SU-DHL-6 (cell line): ENCODE data around the gene CBX1.

Experiments used
- H2AFZ ChIP-seq: fragments of 200-600 bp; sonication (generic); 2 replicates; pipeline ENCODE4 v1.6.1; 2014; ENCODE audit warnings: low read depth, mild to moderate bottlenecking, moderate library complexity, mixed read lengths, antibody characterized with exemption, low read length; ENCODE audit not compliant: severe bottlenecking
- H3F3A ChIP-seq: fragments of 200-600 bp; shearing (Covaris generic); 2 replicates; pipeline ENCODE4 v1.6.0; 2016; ENCODE audit warnings: antibody characterized with exemption, mild to moderate bottlenecking; ENCODE audit not compliant: insufficient read depth
- H3K27ac ChIP-seq: fragments of 200-600 bp; sonication (generic); 2 replicates; pipeline ENCODE4 v1.5.1; 2016; ENCODE audit warnings: low read depth, mild to moderate bottlenecking, low read length, moderate library complexity, mixed read lengths
- H3K27me3 ChIP-seq: fragments of 200-600 bp; sonication (generic), shearing (Covaris generic); 2 replicates; pipeline ENCODE4 v1.6.0; 2014; ENCODE audit warnings: mild to moderate bottlenecking, low read length
- H3K36me3 ChIP-seq: fragments of 200-600 bp; sonication (generic); 2 replicates; pipeline ENCODE4 v1.6.1; 2014; ENCODE audit warnings: mild to moderate bottlenecking, low read length, mixed read lengths
- H3K4me2 ChIP-seq: fragments of 300-600, 200-600 bp; shearing (Covaris generic), sonication (generic); 2 replicates; pipeline ENCODE4 v1.6.0; 2014; ENCODE audit warnings: low read length, low read depth, mild to moderate bottlenecking; ENCODE audit not compliant: poor library complexity, severe bottlenecking
- H3K4me3 ChIP-seq: fragments of 200-600 bp; sonication (generic); 2 replicates; pipeline ENCODE4 v1.5.1; 2014; ENCODE audit warnings: antibody characterized with exemption, low read length, mild to moderate bottlenecking, mixed read lengths; ENCODE audit not compliant: insufficient read depth, poor library complexity, severe bottlenecking
- H3K79me2 ChIP-seq: fragments of 200-600 bp; sonication (generic); 2 replicates; pipeline ENCODE4 v1.6.1; 2014; ENCODE audit warnings: mild to moderate bottlenecking, low read length, moderate library complexity; ENCODE audit not compliant: insufficient read depth
- H3K9ac ChIP-seq: fragments of 200-600 bp; sonication (generic); 2 replicates; pipeline ENCODE4 v1.7.0; 2014; ENCODE audit warnings: mild to moderate bottlenecking, low read length
- H3K9me2 ChIP-seq: fragments of 200-600 bp; sonication (generic); replicated peaks from 2 replicates; pipeline ENCODE4 v1.6.1; 2014; ENCODE audit warnings: low read length; ENCODE audit not compliant: insufficient read depth
- H3K9me3 ChIP-seq: fragments of 200-600 bp; sonication (generic); 2 replicates; pipeline ENCODE4 v1.6.1; 2014; ENCODE audit warnings: low read length, mixed read lengths; ENCODE audit not compliant: insufficient read depth
- H4K20me1 ChIP-seq: fragments of 200-600 bp; sonication (generic); 2 replicates; pipeline ENCODE4 v1.6.1; 2014; ENCODE audit warnings: low read depth, mild to moderate bottlenecking, antibody characterized with exemption, low read length, moderate library complexity, mixed read lengths
- CTCF ChIP-seq: fragments of 200-600 bp; sonication (generic); IDR thresholded peaks from one replicate; pipeline ENCODE4 v1.5.1; 2017; ENCODE audit warnings: antibody characterized with exemption, mild to moderate bottlenecking, low read length, moderate library complexity; ENCODE audit not compliant: insufficient read depth, poor library complexity, severe bottlenecking
- EZH2phosphoT487 ChIP-seq: fragments of 200-600 bp; sonication (generic), shearing (Covaris generic); conservative IDR thresholded peaks from 2 replicates; pipeline ENCODE4 v1.6.1; 2018; ENCODE audit warnings: mild to moderate bottlenecking, antibody characterized with exemption, low read length, moderate library complexity, mixed read lengths

Gene CBX1

GRCh38 chr17:48047113-48047740 is 54.1 kb downstream of the CBX1 start:
- Histone ChIP-seq H3K9ac (peak overlapping the region; percentile 87), H3K4me2 (peak overlapping the region; percentile 91), H3K27me3 (no peaks in the 10 kb centered on the region), H2AFZ (peak overlapping the region; percentile 77), H3K9me2 (no peaks in the 10 kb centered on the region), H3F3A (no peaks in the 10 kb centered on the region; the same call in 1 of the 2 replicates), H3K79me2 (peaks cover 44% of the 10 kb centered on the region), H3K27ac (peak overlapping the region; percentile 86), H3K36me3 (no peaks in the 10 kb centered on the region), H3K4me3 (peak overlapping the region; percentile 79), H4K20me1 (no peaks in the 10 kb centered on the region), H3K9me3 (no peaks in the 10 kb centered on the region)
- TF ChIP-seq EZH2phosphoT487 (no peak), CTCF (no peak)

- Histone ChIP-seq H3K4me3 (no peak overlapping the region), H3K79me2 (peaks cover 35% of the 10 kb centered on the region), H3K9ac (no peak overlapping the region)
Observed at GRCh38 chr17:48046296-48046695, 55.0 kb downstream of the CBX1 start.

DNA sequence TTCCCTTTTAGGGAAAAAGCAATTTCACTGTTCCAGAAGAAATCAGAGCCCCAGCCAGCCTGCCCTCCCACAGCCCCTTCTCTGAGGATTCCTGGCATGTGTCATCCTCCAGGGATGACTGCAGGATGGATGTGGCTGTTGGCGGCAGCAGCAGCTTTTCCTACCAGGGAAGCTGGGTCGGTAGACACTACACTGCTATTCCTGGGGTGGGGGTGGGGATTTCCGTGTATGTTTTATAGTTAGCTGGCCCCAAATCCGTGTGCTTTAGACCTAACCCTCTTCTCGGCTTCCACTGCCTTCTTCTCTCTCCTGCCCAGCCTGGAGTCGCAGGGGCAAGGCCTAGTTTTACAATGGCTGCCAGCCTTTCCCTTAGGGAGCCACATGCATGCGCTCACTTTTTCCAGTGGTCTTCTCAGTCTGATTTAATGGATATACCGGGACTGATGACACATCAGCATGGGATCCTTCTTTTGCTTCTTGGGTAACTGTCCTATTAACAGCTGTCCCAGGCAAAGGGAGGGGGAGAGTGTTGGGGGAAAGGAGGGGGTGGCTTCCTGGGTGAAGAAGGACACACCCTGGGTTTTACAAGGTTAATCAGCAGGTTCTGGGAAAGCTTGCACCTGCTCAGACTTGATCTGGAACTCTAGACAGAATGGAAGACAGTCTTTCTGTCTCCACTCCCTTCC is 55.8 kb downstream of the CBX1 start:
- Histone ChIP-seq H3K27ac (no peak overlapping the region), H4K20me1 (no peaks in the 10 kb centered on the region), H3K27me3 (no peaks in the 10 kb centered on the region), H3K36me3 (no peaks in the 10 kb centered on the region), H3K4me2 (no peak overlapping the region), H3F3A (peaks cover 4% of the 10 kb centered on the region; the same call in 1 of the 2 replicates), H3K79me2 (peaks cover 27% of the 10 kb centered on the region), H3K4me3 (no peak overlapping the region), H3K9me3 (no peaks in the 10 kb centered on the region), H3K9ac (no peak overlapping the region), H3K9me2 (no peaks in the 10 kb centered on the region), H2AFZ (no peak overlapping the region)
- no peak for TF ChIP-seq EZH2phosphoT487
- no peak for TF ChIP-seq CTCF

More at GRCh38 chr17:48046296-48046695, 55.0 kb downstream of the CBX1 start:
- Histone ChIP-seq H3K9me3 (no peaks in the 10 kb centered on the region), H2AFZ (no peak overlapping the region), H3K27me3 (no peaks in the 10 kb centered on the region), H3K9me2 (no peaks in the 10 kb centered on the region), H3K36me3 (no peaks in the 10 kb centered on the region), H3K27ac (no peak overlapping the region), H4K20me1 (no peaks in the 10 kb centered on the region), H3K4me2 (peak overlapping the region; percentile 91), H3F3A (peaks cover 2% of the 10 kb centered on the region; the same call in 1 of the 2 replicates)
- no peak for TF ChIP-seq EZH2phosphoT487
- no peak for TF ChIP-seq CTCF
